ENCODE data around the gene BRPF3. TPM values are rescaled to one million over a fixed set of nuclear protein-coding genes. Genes with fewer than 3 reads are reported as not detected.

BRPF3 gene
- total and polyA plus RNA-seq, 9 of the 15 experiments (the other 6 are each of a cell fraction or from before 2014, with no cell fraction given) = 2.2 to 19.3 (median 8.0) TPM

- Histone ChIP-seq H3K4me1 (replicated peaks in 1 of 2; ENCODE audit: control insufficient read depth in 2 of 2, insufficient read depth in 2 of 2, low read length in 2 of 2) (peaks cover 8 to 12% of the 10 kb centered on the region in 2 experiments; a peak in 3 of 5 replicates), H3K9me3 (replicated peaks; ENCODE audit: control insufficient read depth, insufficient read depth, low read depth, low read length) (no peaks in the 10 kb centered on the region), H3K79me2 (ENCODE audit: control insufficient read depth, insufficient read depth, low read length) (peaks cover 16% of the 10 kb centered on the region), H3K4me2 (ENCODE audit: insufficient read depth, low read length) (peak overlapping the region; percentile 84), H3K9me1 (ENCODE audit: control insufficient read depth, insufficient read depth, low read length) (no peaks in the 10 kb centered on the region), H3K9ac (ENCODE audit: insufficient read depth in 1 of 2, low read depth in 2 of 2, low read length in 2 of 2) (peak overlapping the region; percentile 75 to 96), H3K27ac (ENCODE audit: extremely low read depth, low read depth, low read length) (peak overlapping the region; percentile 87), H3K36me3 (ENCODE audit: control insufficient read depth, insufficient read depth, low read length) (peaks cover 11% of the 10 kb centered on the region; the same call in 2 of the 3 replicates), H4K20me1 (replicated peaks; ENCODE audit: control insufficient read depth, insufficient read depth, low read length) (no peaks in the 10 kb centered on the region), H3K27me3 (ENCODE audit: control insufficient read depth in 2 of 2, insufficient read depth in 2 of 2, low read length in 2 of 2) (no peaks in the 10 kb centered on the region), H3K4me3 (peak overlapping the region; percentile 72), H2AFZ (ENCODE audit: low read depth, low read length) (peak overlapping the region; percentile 93)
- BruUV-seq (replicated peaks) = no TSS peak
- WGBS (ENCODE audit: insufficient coverage, low coverage, missing lambda C conversion rate) = 45% methylated on average over 8 of the region's 8 CpGs
- ChIA-PET CTCF (ENCODE audit: low intra/inter-chr PET ratio) (interaction anchor here (1.0 to 2.0 kb wide), 3 partner anchors 56 to 101 kb away, joined by 3 to 7 read pairs (median 6); no protein-coding TSS in a partner anchor), POLR2A (interaction anchor here (0.6 to 1.4 kb wide), 4 partner anchors 12 to 768 kb away, joined by 3 to 5 read pairs (median 3); partner anchors contain the start of gene MAPK14)
- intact Hi-C loops (cut with micrococcal nuclease) = loop anchor here (1.0 to 2.0 kb wide), 2 partner anchors 73 to 168 kb away; partner anchors contain the start of gene MAPK14
- FAIRE-seq (no peak), DNase-seq (ENCODE audit: extremely low read depth in 1 of 4, low spot score in 3 of 4) (no peak), ATAC-seq (no peak)
- in situ Hi-C loops (cut with MboI) = no loop called here
- TF ChIP-seq ZBTB40 (IDR thresholded peaks at IDR 0.05) (0 out of 2 replicates have a peak, but pooled peaks have one; percentile 24), ZBTB40 (CRISPR knock-in tag; IDR thresholded peaks at IDR 0.05) (no peak), MEIS2 (IDR thresholded peaks at IDR 0.05; ENCODE audit: partially characterized antibody) (peak; percentile 9), KLF13 (tag; IDR thresholded peaks at IDR 0.05; ENCODE audit: borderline replicate concordance, low read depth) (no peak), BRCA1 (IDR thresholded peaks at IDR 0.05) (no peak), BRCA1 (CRISPR knock-in tag; IDR thresholded peaks at IDR 0.05) (no peak), GABPB1 (CRISPR knock-in tag; IDR thresholded peaks at IDR 0.05) (0 out of 2 replicates have a peak, but pooled peaks have one; percentile 7)
- TF ChIP-seq, protein P1, sequence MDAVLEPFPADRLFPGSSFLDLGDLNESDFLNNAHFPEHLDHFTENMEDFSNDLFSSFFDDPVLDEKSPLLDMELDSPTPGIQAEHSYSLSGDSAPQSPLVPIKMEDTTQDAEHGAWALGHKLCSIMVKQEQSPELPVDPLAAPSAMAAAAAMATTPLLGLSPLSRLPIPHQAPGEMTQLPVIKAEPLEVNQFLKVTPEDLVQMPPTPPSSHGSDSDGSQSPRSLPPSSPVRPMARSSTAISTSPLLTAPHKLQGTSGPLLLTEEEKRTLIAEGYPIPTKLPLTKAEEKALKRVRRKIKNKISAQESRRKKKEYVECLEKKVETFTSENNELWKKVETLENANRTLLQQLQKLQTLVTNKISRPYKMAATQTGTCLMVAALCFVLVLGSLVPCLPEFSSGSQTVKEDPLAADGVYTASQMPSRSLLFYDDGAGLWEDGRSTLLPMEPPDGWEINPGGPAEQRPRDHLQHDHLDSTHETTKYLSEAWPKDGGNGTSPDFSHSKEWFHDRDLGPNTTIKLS (IDR thresholded peaks at IDR 0.05; ENCODE audit: borderline replicate concordance, low read depth) = no peak
- TF ChIP-seq, protein P2, sequence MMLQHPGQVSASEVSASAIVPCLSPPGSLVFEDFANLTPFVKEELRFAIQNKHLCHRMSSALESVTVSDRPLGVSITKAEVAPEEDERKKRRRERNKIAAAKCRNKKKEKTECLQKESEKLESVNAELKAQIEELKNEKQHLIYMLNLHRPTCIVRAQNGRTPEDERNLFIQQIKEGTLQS (IDR thresholded peaks at IDR 0.05) = no peak
- TF ChIP-seq, protein P2 (CRISPR knock-in tag; conservative IDR thresholded peaks at IDR 0.05) = no peak
Measured at GRCh38 chr6:36195471-36196112, 952 bp upstream of the BRPF3 start.
